ENCODE measurements around the gene QPCT. TPM values are rescaled to one million over a fixed set of nuclear protein-coding genes. Genes with fewer than 3 reads are reported as not detected.

The QPCT gene
- total RNA-seq, 1 experiment from 2014 or later, result not detected

- H3K79me1 ChIP-seq (ENCODE audit: insufficient read depth, low read depth, low read length, poor library complexity, severe bottlenecking), result peaks cover 2% of the 10 kb centered on the region
- H4K20me1 ChIP-seq (ENCODE audit: control insufficient read depth, insufficient read depth, insufficient read length), result no peaks in the 10 kb centered on the region
- H3K9ac ChIP-seq (ENCODE audit: extremely low read depth, insufficient read length, low read length), result no peak overlapping the region
- H3K23me2 ChIP-seq (ENCODE audit: insufficient read length, low read depth, low read length, poor library complexity, severe bottlenecking), result peaks cover 6% of the 10 kb centered on the region
- H2AK5ac ChIP-seq (ENCODE audit: insufficient read length, low read length), result no peak overlapping the region
- Mint-ChIP-seq H3K4me3 (peak overlapping the region in 1 of 2 experiments; percentile 10; a peak in 2 of 5 replicates), H3K27ac (no peak overlapping the region), H3K36me3 (ENCODE audit: insufficient read depth in 1 of 3, low read depth in 3 of 3) (peaks cover 7 to 10% (median 8%) of the 10 kb centered on the region in 3 experiments; a peak in 4 of 7 replicates), H3K27me3 (ENCODE audit: low read depth) (peaks cover 21% of the 10 kb centered on the region), H3K9me3 (no peaks in the 10 kb centered on the region), H3K4me1 (peaks cover 35 to 38% of the 10 kb centered on the region in 2 experiments)
- H3K27ac ChIP-seq (ENCODE audit: insufficient read length, low read depth, low read length), result no peak overlapping the region
- H2BK12ac ChIP-seq (ENCODE audit: insufficient read length, low read depth, low read length), result no peak overlapping the region
- H3K4ac ChIP-seq (ENCODE audit: low read depth, low read length), result no peak overlapping the region
- H4K5ac ChIP-seq (ENCODE audit: insufficient read length, low read depth, low read length), result no peak overlapping the region
- no peak for DNase-seq
- H3K79me2 ChIP-seq (ENCODE audit: insufficient read depth, low read length), result peaks cover 7% of the 10 kb centered on the region; the same call in 1 of the 2 replicates
- H2BK20ac ChIP-seq (ENCODE audit: low read depth, low read length, poor library complexity, severe bottlenecking), result no peak overlapping the region
- no peak overlapping the region for H3K14ac ChIP-seq (ENCODE audit: insufficient read depth, low read length)
- H3K4me1 ChIP-seq (ENCODE audit: insufficient read depth, low read length), result 0 out of 2 replicates have a peak, but pooled peaks cover 5% of the 10 kb centered on the region
- H3K27me3 ChIP-seq (ENCODE audit: insufficient read depth, low read length), result no peaks in the 10 kb centered on the region
- H2BK120ac ChIP-seq (ENCODE audit: low read depth, low read length, poor library complexity, severe bottlenecking), result no peak overlapping the region
- H3K23ac ChIP-seq (ENCODE audit: insufficient read length, low read depth, low read length), result no peak overlapping the region
- no peak for TF ChIP-seq CTCF (conservative IDR thresholded peaks at IDR 0.05)
- H2AFZ ChIP-seq (ENCODE audit: low read length), result no peak overlapping the region
- no peak overlapping the region for H3K18ac ChIP-seq (ENCODE audit: insufficient read length, low read depth, low read length)
- no peak overlapping the region for H2BK15ac ChIP-seq (ENCODE audit: low read depth, low read length)
- H4K8ac ChIP-seq (replicated peaks; ENCODE audit: insufficient read length, low read depth, low read length), result no peak overlapping the region
- no peak overlapping the region for H4K91ac ChIP-seq (ENCODE audit: insufficient read length, low read depth, low read length)
- H3K9me3 ChIP-seq (ENCODE audit: control insufficient read depth, low read depth, low read length), result no peaks in the 10 kb centered on the region
- no peak overlapping the region for H3K4me2 ChIP-seq (ENCODE audit: insufficient read depth, insufficient read length, low read length)
- H2BK5ac ChIP-seq (ENCODE audit: insufficient read length, low read length), result no peak overlapping the region
- no peak overlapping the region for H3T11ph ChIP-seq (ENCODE audit: low read length)
- H3K56ac ChIP-seq (ENCODE audit: insufficient read length, low read depth, low read length), result no peak overlapping the region
These were observed 22.1 kb upstream of the QPCT start for GRCh38 chr2:37322368-37322767.

All from H9 (cell line).